ENCODE results near the gene CER1.

The CER1 gene

GRCh38 chr9:14715102-14715501 lies 7.4 kb downstream of the CER1 start:
- peaks cover 22% of the 10 kb centered on the region for H3K27me3 ChIP-seq (ENCODE audit: control insufficient read depth, insufficient read depth, low read length)
- no peak overlapping the region for H3K9ac ChIP-seq (ENCODE audit: low read depth, low read length)
- no peaks in the 10 kb centered on the region for H3K9me3 ChIP-seq (ENCODE audit: control insufficient read depth, insufficient read depth, low read length)
- H3K27ac ChIP-seq (ENCODE audit: low read depth, low read length) = no peak overlapping the region
- no peak overlapping the region for H3K4me3 ChIP-seq (ENCODE audit: low read depth, low read length)
- no peaks in the 10 kb centered on the region for H3K4me1 ChIP-seq (ENCODE audit: control insufficient read depth, insufficient read depth, low read length)
- no peaks in the 10 kb centered on the region; the same call in 1 of the 2 replicates for H3K36me3 ChIP-seq (ENCODE audit: control insufficient read depth, insufficient read depth, low read length)

GRCh38 chr9:14713187-14713767 lies 9.3 kb downstream of the CER1 start:
- H3K9me3 ChIP-seq (ENCODE audit: control insufficient read depth, insufficient read depth, low read length) = no peaks in the 10 kb centered on the region
- no peak overlapping the region for H3K9ac ChIP-seq (ENCODE audit: low read depth, low read length)
- H3K36me3 ChIP-seq (ENCODE audit: control insufficient read depth, insufficient read depth, low read length) = no peaks in the 10 kb centered on the region; the same call in 1 of the 2 replicates
- H3K27ac ChIP-seq (ENCODE audit: low read depth, low read length) = no peak overlapping the region
- no peak overlapping the region for H3K4me3 ChIP-seq (ENCODE audit: low read depth, low read length)
- peaks cover 6% of the 10 kb centered on the region; the same call in 1 of the 2 replicates for H3K27me3 ChIP-seq (ENCODE audit: control insufficient read depth, insufficient read depth, low read length)
- H3K4me1 ChIP-seq (ENCODE audit: control insufficient read depth, insufficient read depth, low read length) = no peaks in the 10 kb centered on the region

- Histone ChIP-seq H3K27ac (ENCODE audit: low read depth, low read length) (no peak overlapping the region), H3K4me3 (ENCODE audit: low read depth, low read length) (no peak overlapping the region), H3K27me3 (ENCODE audit: control insufficient read depth, insufficient read depth, low read length) (no peaks in the 10 kb centered on the region), H3K36me3 (ENCODE audit: control insufficient read depth, insufficient read depth, low read length) (no peaks in the 10 kb centered on the region; the same call in 1 of the 2 replicates), H3K4me1 (ENCODE audit: control insufficient read depth, insufficient read depth, low read length) (no peaks in the 10 kb centered on the region), H3K9me3 (ENCODE audit: control insufficient read depth, insufficient read depth, low read length) (no peaks in the 10 kb centered on the region), H3K9ac (ENCODE audit: low read depth, low read length) (no peak overlapping the region)
These were observed 11.7 kb downstream of the CER1 start for GRCh38 chr9:14710804-14711203.

- H3K9me3 ChIP-seq (ENCODE audit: control insufficient read depth, insufficient read depth, low read length) = no peaks in the 10 kb centered on the region
- no peaks in the 10 kb centered on the region for H3K36me3 ChIP-seq (ENCODE audit: control insufficient read depth, insufficient read depth, low read length)
- H3K4me3 ChIP-seq (ENCODE audit: low read depth, low read length) = no peak overlapping the region
These were observed 15.9 kb downstream of the CER1 start for GRCh38 chr9:14706530-14707140.

GRCh38 chr9:14705079-14705478 lies 17.5 kb downstream of the CER1 start:
- Histone ChIP-seq H3K27me3 (ENCODE audit: control insufficient read depth, insufficient read depth, low read length) (no peaks in the 10 kb centered on the region), H3K9ac (ENCODE audit: low read depth, low read length) (no peak overlapping the region), H3K4me1 (ENCODE audit: control insufficient read depth, insufficient read depth, low read length) (no peaks in the 10 kb centered on the region), H3K36me3 (ENCODE audit: control insufficient read depth, insufficient read depth, low read length) (no peaks in the 10 kb centered on the region), H3K9me3 (ENCODE audit: control insufficient read depth, insufficient read depth, low read length) (no peaks in the 10 kb centered on the region), H3K27ac (ENCODE audit: low read depth, low read length) (no peak overlapping the region), H3K4me3 (ENCODE audit: low read depth, low read length) (no peak overlapping the region)

More at GRCh38 chr9:14706530-14707140, 15.9 kb downstream of the CER1 start:
- Histone ChIP-seq H3K9ac (ENCODE audit: low read depth, low read length) (no peak overlapping the region), H3K27ac (ENCODE audit: low read depth, low read length) (no peak overlapping the region), H3K27me3 (ENCODE audit: control insufficient read depth, insufficient read depth, low read length) (no peaks in the 10 kb centered on the region), H3K4me1 (ENCODE audit: control insufficient read depth, insufficient read depth, low read length) (no peaks in the 10 kb centered on the region)

GRCh38 chr9:14704281-14704680 lies 18.3 kb downstream of the CER1 start:
- H3K27me3 ChIP-seq (ENCODE audit: control insufficient read depth, insufficient read depth, low read length) = no peaks in the 10 kb centered on the region
- no peaks in the 10 kb centered on the region for H3K36me3 ChIP-seq (ENCODE audit: control insufficient read depth, insufficient read depth, low read length)
- no peaks in the 10 kb centered on the region for H3K9me3 ChIP-seq (ENCODE audit: control insufficient read depth, insufficient read depth, low read length)
- no peak overlapping the region for H3K4me3 ChIP-seq (ENCODE audit: low read depth, low read length)
- no peak overlapping the region for H3K27ac ChIP-seq (ENCODE audit: low read depth, low read length)
- H3K4me1 ChIP-seq (ENCODE audit: control insufficient read depth, insufficient read depth, low read length) = no peaks in the 10 kb centered on the region
- no peak overlapping the region for H3K9ac ChIP-seq (ENCODE audit: low read depth, low read length)

- Histone ChIP-seq H3K9me3 (ENCODE audit: control insufficient read depth, insufficient read depth, low read length) (no peaks in the 10 kb centered on the region), H3K4me3 (ENCODE audit: low read depth, low read length) (no peak overlapping the region), H3K9ac (ENCODE audit: low read depth, low read length) (no peak overlapping the region), H3K27me3 (ENCODE audit: control insufficient read depth, insufficient read depth, low read length) (no peaks in the 10 kb centered on the region), H3K27ac (ENCODE audit: low read depth, low read length) (no peak overlapping the region), H3K36me3 (ENCODE audit: control insufficient read depth, insufficient read depth, low read length) (no peaks in the 10 kb centered on the region), H3K4me1 (ENCODE audit: control insufficient read depth, insufficient read depth, low read length) (no peaks in the 10 kb centered on the region)
These were observed 20.3 kb downstream of the CER1 start for GRCh38 chr9:14702200-14702720.

- Histone ChIP-seq H3K4me3 (ENCODE audit: low read depth, low read length) (peak within 1 kb of the TSS; percentile 89), H3K27ac (ENCODE audit: low read depth, low read length) (peak within 1 kb of the TSS; percentile 83), H3K9me3 (ENCODE audit: control insufficient read depth, insufficient read depth, low read length) (no peaks in the 10 kb centered on the region), H3K27me3 (ENCODE audit: control insufficient read depth, insufficient read depth, low read length) (0 out of 2 replicates have a peak, but pooled peaks cover 6% of the 10 kb centered on the region), H3K4me1 (ENCODE audit: control insufficient read depth, insufficient read depth, low read length) (peaks cover 11% of the 10 kb centered on the region), H3K36me3 (ENCODE audit: control insufficient read depth, insufficient read depth, low read length) (peaks cover 14% of the 10 kb centered on the region), H3K9ac (ENCODE audit: low read depth, low read length) (peak within 1 kb of the TSS; percentile 81)
These were observed 29.2 kb downstream of the CER1 start, which contains the start of gene ZDHHC21 for GRCh38 chr9:14693251-14693861. Gene ZDHHC21 (minus strand): TSS chr9:14693432. CDS start chr9:14674340, 19,092 bp downstream.

- peak overlapping the region; percentile 83 for H3K27ac ChIP-seq (ENCODE audit: low read depth, low read length)
- peak overlapping the region; percentile 89 for H3K4me3 ChIP-seq (ENCODE audit: low read depth, low read length)
- H3K9ac ChIP-seq (ENCODE audit: low read depth, low read length) = peak overlapping the region; percentile 81
These were observed 29.9 kb downstream of the CER1 start for GRCh38 chr9:14692470-14693250.

GRCh38 chr9:14690948-14691730 lies 31.4 kb downstream of the CER1 start:
- H3K9me3 ChIP-seq (ENCODE audit: control insufficient read depth, insufficient read depth, low read length) = no peaks in the 10 kb centered on the region
- H3K27me3 ChIP-seq (ENCODE audit: control insufficient read depth, insufficient read depth, low read length) = 0 out of 2 replicates have a peak, but pooled peaks cover 6% of the 10 kb centered on the region
- peaks cover 29% of the 10 kb centered on the region for H3K36me3 ChIP-seq (ENCODE audit: control insufficient read depth, insufficient read depth, low read length)
- H3K9ac ChIP-seq (ENCODE audit: low read depth, low read length) = no peak overlapping the region
- no peak overlapping the region for H3K27ac ChIP-seq (ENCODE audit: low read depth, low read length)
- no peak overlapping the region for H3K4me3 ChIP-seq (ENCODE audit: low read depth, low read length)
- H3K4me1 ChIP-seq (ENCODE audit: control insufficient read depth, insufficient read depth, low read length) = peaks cover 11% of the 10 kb centered on the region

More at GRCh38 chr9:14692470-14693250, 29.9 kb downstream of the CER1 start:
- Histone ChIP-seq H3K27me3 (ENCODE audit: control insufficient read depth, insufficient read depth, low read length) (0 out of 2 replicates have a peak, but pooled peaks cover 6% of the 10 kb centered on the region), H3K4me1 (ENCODE audit: control insufficient read depth, insufficient read depth, low read length) (peaks cover 11% of the 10 kb centered on the region), H3K9me3 (ENCODE audit: control insufficient read depth, insufficient read depth, low read length) (no peaks in the 10 kb centered on the region), H3K36me3 (ENCODE audit: control insufficient read depth, insufficient read depth, low read length) (peaks cover 21% of the 10 kb centered on the region)

Measured in HUES48 (cell line).